Panc1 (cell line): ENCODE measurements around the gene SLC12A7. TPM values are rescaled to one million over a fixed set of nuclear protein-coding genes. Genes with fewer than 3 reads are reported as not detected.
A peak's percentile ranks its signal among the peaks of the same experiment; 100 is the strongest.

Source experiments
- ATAC-seq: fragments of 200-7000 bp; cut with Tn5 transposase; 2 replicates; pipeline ENCODE4 v1.9.1; 2020; ENCODE audit warnings: mild to moderate bottlenecking, moderate library complexity
- BruUV-seq: library from RNA; stranded (reverse); fragments of 400-500 nt; replicated peaks from 2 replicates; lab custom pipeline; 2021; lab: Mats Ljungman, UMichigan
- CTCF ChIA-PET: fragments of 300-600 bp; sonication (Branson Sonifier 250); formaldehyde crosslinking; loops from one replicate; lab custom pipeline; 2022; ENCODE audit warnings: antibody characterized with exemption; lab: Charles Lee
- POLR2A ChIA-PET: fragments of 300-600 bp; sonication (Branson Sonifier 250); formaldehyde crosslinking; loops from one replicate; lab custom pipeline; 2022; ENCODE audit warnings: antibody characterized with exemption; lab: Charles Lee
- DNase-seq: peaks from one replicate; pipeline ENCODE4 v3.0.0-alpha.2; 2010; ENCODE audit warnings: low read depth, low spot score
- H3K27ac ChIP-seq: 2 replicates; pipeline ENCODE4 v1.5.1; 2011; ENCODE audit warnings: mild to moderate bottlenecking, low read length, inconsistent platforms
- H3K27me3 ChIP-seq: fragments of 200-500 bp; sonication (Bioruptor generic); 2 replicates; pipeline ENCODE4 v1.6.0; 2014; ENCODE audit warnings: low read length, inconsistent platforms; ENCODE audit not compliant: control insufficient read depth, insufficient read depth
- H3K36me3 ChIP-seq: fragments of 200-500 bp; sonication (Bioruptor generic); 2 replicates; pipeline ENCODE4 v1.5.1; 2014; ENCODE audit warnings: inconsistent platforms, mild to moderate bottlenecking, low read length, moderate library complexity; ENCODE audit not compliant: control insufficient read depth, insufficient read depth
- H3K4me1 ChIP-seq: 2 replicates; pipeline ENCODE4 v1.5.1; 2011; ENCODE audit warnings: inconsistent platforms, mild to moderate bottlenecking, low read length, moderate library complexity; ENCODE audit not compliant: control insufficient read depth, insufficient read depth
- H3K4me3 ChIP-seq, 2 experiments: 2 replicates each; pipeline ENCODE4 v1.5.1; 2011 to 2012; ENCODE audit warnings: low read depth in 2 of 2, low read length in 2 of 2, mild to moderate bottlenecking in 2 of 2, inconsistent platforms in 1 of 2, moderate library complexity in 1 of 2
- H3K9me3 ChIP-seq: fragments of 200-500 bp; sonication (Bioruptor generic); 2 replicates; pipeline ENCODE4 v1.5.1; 2014; ENCODE audit warnings: low read depth, mild to moderate bottlenecking, inconsistent platforms, low read length, moderate library complexity; ENCODE audit not compliant: control insufficient read depth, insufficient read depth
- CTCF ChIP-seq: fragments of 450-650 bp; IDR thresholded peaks from 2 replicates; pipeline ENCODE4 v1.5.1; 2017; ENCODE audit warnings: mild to moderate bottlenecking
- POLR2AphosphoS5 ChIP-seq: IDR thresholded peaks from 2 replicates; pipeline ENCODE4 v1.6.1; 2012; ENCODE audit warnings: mild to moderate bottlenecking, low read depth, low read length, moderate library complexity
- REST ChIP-seq, 2 experiments: IDR thresholded peaks; 2 replicates each; pipeline ENCODE4 v1.6.1; 2011 to 2012; ENCODE audit warnings: low read depth in 2 of 2, control low read depth in 1 of 2, low read length in 1 of 2, mild to moderate bottlenecking in 1 of 2, moderate library complexity in 1 of 2; ENCODE audit not compliant: insufficient read depth in 1 of 2
- SIN3A ChIP-seq: IDR thresholded peaks from 2 replicates; pipeline ENCODE4 v1.6.1; 2012; ENCODE audit warnings: low read depth, mild to moderate bottlenecking, low read length, moderate library complexity, borderline replicate concordance; ENCODE audit not compliant: insufficient read depth
- TCF7L2 ChIP-seq: IDR thresholded peaks from 2 replicates; pipeline ENCODE4 v1.6.1; 2011; ENCODE audit warnings: mild to moderate bottlenecking, low read depth, low read length, inconsistent platforms
- in situ Hi-C: cut with HindIII; loops from 2 replicates; pipeline ENCODE4 v1.10.0; 2016; ENCODE audit warnings: low sequenced_read_pairs, low pct_unique_long_range_greater_than_20kb
- intact Hi-C: fragments of 100-400 bp; cut with micrococcal nuclease; formaldehyde crosslinking; loops from one replicate; pipeline ENCODE4 v1.10.0; 2022; ENCODE audit not compliant: unreplicated experiment
- total RNA-seq: library from RNA; stranded (reverse); gene quantifications from one replicate; pipeline ENCODE4 v1.2.1, GENCODE V29; 2021; ENCODE audit not compliant: unreplicated experiment

The SLC12A7 gene
- total RNA-seq, 1 experiment from 2014 or later, result 297 TPM

- no peak overlapping the region for H3K4me3 ChIP-seq
- ATAC-seq, result no peak
- TF ChIP-seq CTCF (no peak), REST (IDR thresholded peaks at IDR 0.05; ENCODE audit: insufficient read depth in 1 of 2, low read depth in 2 of 2, low read length in 1 of 2) (no peak), SIN3A (no peak)
- intact Hi-C loops, result no loop called here
- ChIA-PET CTCF (no interaction called here), POLR2A (no interaction called here)
- H3K9me3 ChIP-seq, result no peaks in the 10 kb centered on the region
- no peaks in the 10 kb centered on the region for H3K4me1 ChIP-seq
- BruUV-seq, result no TSS peak
- H3K36me3 ChIP-seq, result peaks cover 3% of the 10 kb centered on the region; the same call in 1 of the 2 replicates
- no peak for DNase-seq
- H3K27ac ChIP-seq, result no peak overlapping the region
- no peaks in the 10 kb centered on the region for H3K27me3 ChIP-seq
- in situ Hi-C loops, result no loop called here
Observed at GRCh38 chr5:1073239-1074102, 38.4 kb downstream of the SLC12A7 start.

- no peak for TF ChIP-seq CTCF
- TF ChIP-seq POLR2AphosphoS5, result no peak
- no peak for TF ChIP-seq TCF7L2
- TF ChIP-seq SIN3A, result no peak
- TF ChIP-seq REST (IDR thresholded peaks at IDR 0.05; ENCODE audit: insufficient read depth in 1 of 2, low read depth in 2 of 2, low read length in 1 of 2), result no peak
- peak; percentile 56 for ATAC-seq
- no peak for DNase-seq
- Histone ChIP-seq H3K36me3 (peaks cover 4% of the 10 kb centered on the region), H3K27me3 (no peaks in the 10 kb centered on the region), H3K9me3 (no peaks in the 10 kb centered on the region), H3K27ac (no peak overlapping the region), H3K4me1 (no peaks in the 10 kb centered on the region), H3K4me3 (no peak overlapping the region)
- BruUV-seq, result no TSS peak
- ChIA-PET CTCF (no interaction called here), POLR2A (no interaction called here)
- in situ Hi-C loops, result no loop called here
- intact Hi-C loops, result no loop called here
Observed at GRCh38 chr5:1069720-1070088, 42.2 kb downstream of the SLC12A7 start.
